HTERT RPE-1 (cell line): Measurements from ENCODE around the gene FAM20A.
"Not testable (repeated sequence)": the region's sequence is repeated elsewhere in the genome, so short reads cannot be mapped to it uniquely, and the experiment has no call there.

ENCODE experiments used
- in situ Hi-C: fragments of 300-500 bp; cut with MboI; formaldehyde crosslinking; loops from 4 replicates; pipeline ENCODE4 v1.14.3; 2020; ENCODE audit warnings: low sequenced_read_pairs

Gene FAM20A

DNA sequence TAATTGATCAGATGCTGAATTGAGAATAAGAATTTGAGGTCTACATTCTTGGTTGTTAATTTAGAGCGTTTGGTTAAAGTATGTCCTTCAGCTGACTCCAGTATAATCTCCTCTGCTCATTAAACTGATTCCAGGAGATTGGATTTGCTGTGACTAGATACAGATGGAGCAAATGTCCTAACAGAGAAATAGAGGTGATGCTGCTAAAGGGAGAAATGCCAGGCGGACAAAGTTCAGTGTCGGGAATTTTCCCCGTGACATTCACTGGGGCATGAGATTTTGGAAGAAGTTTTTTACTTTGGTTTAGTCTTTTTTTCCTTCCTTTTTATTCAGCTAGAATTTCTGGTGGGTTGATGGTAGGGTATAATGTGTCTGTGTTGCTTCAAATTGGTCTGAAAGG, 69.9 kb downstream of the FAM20A start:
- in situ Hi-C loops: no loop called here

DNA sequence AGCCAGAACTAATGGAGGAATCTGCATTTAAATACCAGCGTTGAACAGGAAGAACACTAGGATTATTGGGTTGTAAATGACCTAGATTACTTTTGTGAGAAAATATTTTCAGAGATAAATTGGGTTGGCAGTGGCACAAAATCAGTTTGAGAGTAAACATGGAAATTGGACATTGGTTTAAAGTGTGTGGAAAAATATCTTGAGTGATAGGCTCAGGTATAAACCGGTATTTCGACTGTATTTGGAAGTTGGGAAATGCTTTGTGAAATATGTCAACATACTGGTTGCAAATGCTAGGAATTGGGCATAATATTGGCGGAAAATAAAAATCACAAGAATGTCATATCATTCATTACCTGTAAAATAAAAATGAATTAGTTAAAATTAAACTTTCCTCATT, 73.9 kb downstream of the FAM20A start:
- in situ Hi-C loops: no loop called here

DNA sequence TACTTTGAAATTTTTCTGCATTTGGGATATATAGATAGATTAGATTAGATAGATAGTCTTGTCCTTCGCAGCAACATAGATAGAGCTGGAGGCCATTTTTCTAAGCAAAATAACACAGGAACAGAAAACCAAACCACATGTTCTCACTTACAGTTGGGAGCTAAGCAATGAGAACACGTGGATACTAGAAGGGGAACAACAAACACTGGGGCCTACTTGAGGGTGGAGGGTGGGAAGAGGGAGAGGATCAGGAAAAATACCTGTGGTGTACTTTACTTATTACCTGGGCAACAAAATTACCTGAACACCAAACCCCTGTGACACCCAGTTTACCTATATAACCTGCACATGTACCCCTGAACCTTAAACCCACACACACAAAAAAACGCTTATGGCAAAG, 74.6 kb downstream of the FAM20A start:
- in situ Hi-C loops: no loop called here

DNA sequence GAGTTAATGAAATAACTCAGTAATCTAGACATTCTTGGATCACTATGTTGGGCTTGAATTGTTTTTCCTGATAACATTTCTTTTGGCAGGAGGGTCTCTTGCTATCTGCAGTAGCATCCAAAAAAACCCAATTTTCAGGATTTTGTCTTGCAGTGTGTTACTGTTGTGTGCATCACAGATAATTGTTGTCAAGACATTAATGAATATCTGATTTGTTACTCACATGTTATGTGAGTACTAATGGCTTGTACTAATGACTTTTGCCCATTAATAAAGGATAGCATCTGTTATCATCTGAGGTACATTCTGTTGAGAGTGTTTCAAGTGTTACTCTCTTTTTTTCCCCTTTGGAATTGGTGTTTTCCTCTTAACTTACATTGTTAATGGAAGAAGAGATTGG, 78.9 kb downstream of the FAM20A start:
- in situ Hi-C loops: no loop called here

DNA sequence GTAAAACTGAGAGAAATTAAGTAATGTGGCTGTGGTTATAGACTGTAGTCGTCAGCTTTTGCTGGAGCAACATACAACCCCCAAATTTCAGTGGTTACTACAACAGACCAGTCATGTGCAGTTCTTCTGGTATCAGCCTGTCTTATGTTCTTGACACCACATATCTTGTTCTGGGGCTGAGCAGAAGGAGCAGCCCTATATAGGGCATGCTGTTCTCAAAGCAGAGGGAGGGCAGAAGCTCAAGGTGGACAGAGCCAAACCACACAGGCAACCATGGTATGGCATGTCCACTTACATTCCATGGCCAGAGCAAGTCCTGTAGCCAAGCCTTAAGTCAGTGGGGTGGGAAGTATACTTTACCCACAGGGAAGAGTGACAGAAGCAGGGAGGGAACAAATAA, 81.3 kb downstream of the FAM20A start:
- in situ Hi-C loops: no loop called here

DNA sequence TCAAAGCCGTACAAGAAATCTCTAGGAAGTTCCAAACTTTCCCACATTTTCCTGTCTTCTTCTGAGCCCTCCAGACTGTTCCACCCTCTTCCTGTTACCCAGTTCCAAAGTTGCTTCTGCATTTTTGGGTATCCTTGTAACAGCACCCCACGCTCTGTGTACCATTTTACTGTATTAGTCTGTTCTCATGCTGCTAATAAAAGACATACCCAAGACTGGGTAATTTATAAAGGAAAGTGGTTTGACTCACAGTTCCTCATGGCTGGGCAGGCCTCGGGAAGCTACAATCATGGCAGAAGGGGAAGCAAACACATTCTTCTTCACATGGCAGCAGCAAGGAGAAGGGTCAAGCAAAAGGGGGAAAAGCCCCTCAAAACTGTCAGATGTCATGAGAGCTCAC, 82.1 kb downstream of the FAM20A start:
- in situ Hi-C loops: not testable (repeated sequence)

DNA sequence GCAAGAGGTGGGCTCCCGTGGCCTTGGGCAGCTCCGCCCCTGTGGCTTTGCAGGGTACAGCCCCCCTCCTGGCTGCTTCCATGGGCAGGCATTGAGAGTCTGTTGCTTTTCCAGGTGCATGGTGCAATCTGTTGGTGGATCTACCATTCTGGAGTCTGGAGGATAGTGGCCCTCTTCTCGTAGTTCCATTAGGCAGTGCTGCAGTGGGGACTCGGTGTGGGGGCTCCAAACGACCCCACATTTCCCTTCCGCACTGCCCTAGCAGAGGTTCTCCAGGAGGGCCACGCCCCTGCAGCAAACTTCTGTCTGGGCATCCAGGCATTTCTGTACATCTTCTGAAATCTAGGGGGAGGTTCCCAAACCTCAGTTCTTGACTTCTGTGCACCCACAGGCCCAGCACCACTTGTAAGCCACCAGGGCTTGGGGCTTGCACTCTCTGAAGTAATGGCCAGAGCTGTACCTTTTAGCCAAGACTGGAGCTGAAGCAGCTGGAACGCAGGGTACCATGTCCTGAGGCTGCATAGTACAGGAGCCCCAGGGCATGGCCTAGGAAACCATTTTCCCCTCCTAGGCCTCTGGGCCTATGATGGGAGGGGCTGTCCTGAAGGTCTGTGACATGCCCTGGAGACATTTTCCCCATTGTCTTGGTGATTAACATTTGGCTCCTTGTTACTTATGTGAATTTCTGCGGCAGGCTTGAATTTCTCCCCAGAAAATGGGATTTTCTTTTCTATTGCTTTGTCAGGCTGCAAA, 82.9 kb downstream of the FAM20A start:
- in situ Hi-C loops: no loop called here

DNA sequence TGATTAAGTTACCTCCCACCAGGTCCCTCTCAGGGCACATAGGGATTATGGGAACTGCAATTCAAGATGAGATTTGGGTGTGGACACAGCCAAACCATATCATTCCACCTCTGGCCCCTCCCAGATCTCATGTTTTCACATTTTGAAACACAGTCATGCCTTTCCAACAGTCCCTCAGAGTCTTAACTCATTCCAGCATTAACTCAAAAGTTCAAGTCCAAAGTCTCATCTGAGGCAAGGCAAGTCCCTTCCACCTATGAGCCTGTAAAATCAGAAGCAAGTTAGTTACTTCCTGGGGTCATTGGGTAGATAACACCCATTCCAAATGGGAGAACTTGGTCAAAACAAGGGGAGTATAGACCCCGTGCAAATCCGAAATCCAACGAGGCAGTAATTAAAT, 83.6 kb downstream of the FAM20A start:
- in situ Hi-C loops: not testable (repeated sequence)

DNA sequence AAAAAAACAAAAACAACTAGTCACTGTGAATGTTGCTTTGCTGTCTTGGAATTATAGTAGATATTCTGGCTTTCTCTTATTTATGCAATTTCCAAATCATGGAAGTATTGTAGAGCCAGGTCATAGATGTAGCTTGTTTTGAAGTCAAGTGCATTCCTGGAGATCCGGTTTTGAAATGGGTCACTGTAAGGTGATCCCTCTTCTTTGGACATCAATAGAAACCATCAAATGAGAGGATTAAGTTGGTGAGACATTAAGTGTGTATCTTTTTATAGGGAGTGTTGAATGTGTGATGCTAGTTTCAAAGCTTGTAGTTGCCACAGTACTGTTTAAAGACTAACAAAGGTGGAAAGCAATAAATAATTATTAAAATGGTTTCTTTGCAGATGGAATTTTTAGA, 84.4 kb downstream of the FAM20A start:
- in situ Hi-C loops: no loop called here

DNA sequence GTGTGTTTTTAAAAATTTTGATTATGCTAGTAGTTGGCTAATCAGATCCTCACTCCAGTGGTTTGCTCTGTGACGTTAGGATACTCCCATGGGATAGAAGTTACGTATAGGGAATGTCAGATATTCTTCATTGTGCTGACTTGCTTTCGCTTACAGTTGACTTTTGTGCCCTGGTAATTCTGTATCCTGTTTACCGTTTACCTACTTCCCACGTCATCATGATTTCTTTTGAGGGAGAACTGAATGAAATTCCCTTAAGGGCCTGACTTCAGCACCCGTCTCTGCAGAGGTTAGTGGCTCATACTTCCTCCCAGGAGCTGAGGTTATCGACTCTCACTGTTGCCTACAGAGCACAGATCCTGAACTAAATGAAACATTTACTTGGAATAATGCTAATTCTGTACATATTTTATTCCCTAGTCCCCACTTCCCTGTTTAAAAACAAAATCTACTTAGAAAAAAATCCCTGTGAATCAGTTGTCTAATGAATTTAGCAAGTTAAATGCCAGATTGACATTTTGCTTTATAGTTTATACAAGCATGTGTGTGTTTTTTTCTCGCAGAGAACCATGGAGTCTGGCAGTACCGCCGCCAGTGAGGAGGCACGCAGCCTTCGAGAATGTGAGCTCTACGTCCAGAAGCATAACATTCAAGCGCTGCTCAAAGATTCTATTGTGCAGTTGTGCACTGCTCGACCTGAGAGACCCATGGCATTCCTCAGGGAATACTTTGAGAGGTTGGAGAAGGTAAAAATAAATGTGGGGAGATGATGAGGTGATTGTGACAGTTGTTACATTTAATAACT, 86.1 kb downstream of the FAM20A start:
- in situ Hi-C loops: no loop called here

DNA sequence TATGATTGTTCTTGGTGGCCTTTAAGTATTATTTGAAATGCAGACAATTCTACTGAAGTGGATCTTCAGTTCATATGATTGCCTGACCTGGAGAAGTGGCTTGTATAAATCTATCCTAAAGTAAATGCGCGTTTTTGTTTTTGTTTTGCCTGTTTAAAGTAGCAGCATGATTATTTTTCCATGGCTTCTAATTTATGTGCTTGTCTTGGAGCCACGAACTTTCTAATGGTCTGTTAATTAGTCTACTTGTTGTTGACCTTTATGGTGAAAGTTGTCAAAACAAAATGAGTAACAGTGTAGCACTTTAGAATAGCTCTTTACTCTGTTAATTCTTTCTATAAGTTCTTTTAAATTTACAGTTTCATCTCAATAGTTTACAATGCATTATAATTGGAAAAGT, 87.2 kb downstream of the FAM20A start:
- in situ Hi-C loops: no loop called here

DNA sequence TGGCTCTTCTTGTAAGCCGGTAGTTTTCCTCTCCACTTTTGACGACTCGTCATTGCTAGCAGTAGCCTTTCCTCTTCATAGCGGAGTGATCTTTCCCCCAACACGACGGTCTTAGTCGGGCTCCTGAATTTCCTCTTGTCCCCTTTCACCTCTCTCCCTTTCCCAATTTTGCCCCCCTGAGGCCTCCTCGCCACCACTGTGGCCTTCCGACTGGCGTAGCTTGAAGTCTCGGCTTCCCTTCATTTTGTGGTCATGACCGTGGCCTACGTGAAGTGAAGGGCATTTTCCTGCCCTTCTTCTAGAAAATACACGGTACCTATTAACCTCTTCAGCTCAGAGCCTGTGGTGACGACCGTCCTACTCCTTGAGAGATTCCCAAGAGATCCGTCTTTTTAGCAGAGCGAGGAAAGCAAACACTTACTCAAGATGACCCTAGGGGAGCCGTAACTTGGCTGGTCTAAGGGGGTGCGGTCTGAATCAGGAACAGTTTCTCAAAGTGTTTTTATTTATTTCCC, 88.2 kb downstream of the FAM20A start:
- in situ Hi-C loops: no loop called here

DNA sequence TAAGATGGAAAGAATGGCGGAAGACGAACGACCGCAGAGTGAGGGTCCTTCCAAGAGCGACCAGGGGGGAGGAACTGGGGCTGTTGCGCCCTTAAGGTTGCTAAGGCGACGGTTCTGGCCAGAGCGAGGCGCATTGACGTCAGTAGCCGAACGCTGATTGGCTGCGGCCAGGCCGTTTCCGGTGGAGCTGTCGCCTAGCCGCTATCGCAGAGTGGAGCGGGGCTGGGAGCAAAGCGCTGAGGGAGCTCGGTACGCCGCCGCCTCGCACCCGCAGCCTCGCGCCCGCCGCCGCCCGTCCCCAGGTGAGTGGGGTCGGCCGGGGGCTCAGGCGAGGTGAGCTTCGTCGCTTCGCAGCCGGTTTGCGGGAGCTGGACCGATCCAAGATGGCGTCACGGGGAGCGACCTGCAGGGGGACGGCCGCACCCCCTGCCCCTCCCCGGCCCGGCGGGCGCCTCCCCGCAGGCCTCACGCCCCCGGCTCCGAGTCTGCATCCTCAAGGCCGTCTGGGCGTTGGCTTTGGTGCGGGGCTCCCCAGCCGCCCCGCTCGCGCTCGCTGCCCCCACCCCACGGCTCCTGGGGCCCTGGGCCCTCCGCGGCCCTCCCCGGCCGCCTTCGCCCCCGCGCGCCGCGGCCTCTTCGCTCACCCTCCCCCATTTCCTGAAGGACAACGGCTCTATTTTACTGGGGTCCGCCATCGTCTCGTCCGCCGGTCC, 88.8 kb downstream of the FAM20A start, which contains the start of gene PRKAR1A:
Gene PRKAR1A (plus strand): TSS at position 184 of the 713 bp plus-strand sequence. CDS start 2,970 bp downstream, outside the sequence.
- in situ Hi-C loops: no loop called here

DNA sequence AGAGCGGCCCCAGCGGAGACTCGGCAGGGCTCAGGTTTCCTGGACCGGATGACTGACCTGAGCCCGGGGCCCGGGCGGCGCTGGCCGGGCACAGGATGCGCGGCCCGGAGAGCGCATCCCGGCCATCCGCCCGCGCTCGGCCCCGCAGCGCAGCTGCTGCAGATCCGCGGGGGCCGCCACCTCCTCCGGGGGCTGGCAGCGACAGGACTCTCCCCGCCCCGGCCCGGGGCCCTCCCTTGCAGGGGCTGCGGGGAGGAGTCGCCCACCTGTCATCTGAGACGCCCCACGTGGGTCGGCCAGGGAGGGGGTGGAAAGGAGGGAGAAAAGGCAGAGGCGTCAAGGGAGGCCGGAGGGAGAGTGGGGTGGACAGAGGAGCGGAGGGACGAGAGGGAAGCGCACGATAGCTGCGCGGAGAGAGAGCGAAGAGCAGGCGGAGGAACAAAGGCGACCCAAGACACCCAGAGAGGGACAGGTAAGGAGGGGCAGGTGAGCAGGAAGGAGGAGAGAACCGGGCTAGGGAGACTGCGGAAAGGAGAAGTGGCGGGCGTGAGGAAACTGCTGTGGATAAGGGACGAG, 89.4 kb downstream of the FAM20A start:
- in situ Hi-C loops: no loop called here

DNA sequence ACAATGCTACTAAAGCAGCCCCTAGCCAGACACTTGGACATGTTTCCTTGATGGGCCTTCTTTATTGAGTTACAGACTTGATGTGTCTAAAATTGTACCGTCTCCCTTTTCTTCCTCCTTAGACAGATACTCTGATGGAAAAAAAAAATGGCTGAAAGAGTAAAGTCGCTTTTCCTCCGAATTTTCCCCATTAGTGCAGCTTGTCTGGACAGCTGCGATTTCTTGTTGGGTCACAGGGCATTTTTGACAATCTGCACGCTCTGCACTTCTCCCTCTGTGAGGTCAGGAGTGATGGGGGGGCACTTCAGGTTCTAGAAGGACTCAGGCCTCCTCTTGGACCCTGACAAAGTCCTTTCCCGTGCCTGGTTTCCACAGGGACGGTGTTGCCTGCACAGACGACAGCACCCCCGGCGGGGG, 89.9 kb downstream of the FAM20A start:
- in situ Hi-C loops: no loop called here

DNA sequence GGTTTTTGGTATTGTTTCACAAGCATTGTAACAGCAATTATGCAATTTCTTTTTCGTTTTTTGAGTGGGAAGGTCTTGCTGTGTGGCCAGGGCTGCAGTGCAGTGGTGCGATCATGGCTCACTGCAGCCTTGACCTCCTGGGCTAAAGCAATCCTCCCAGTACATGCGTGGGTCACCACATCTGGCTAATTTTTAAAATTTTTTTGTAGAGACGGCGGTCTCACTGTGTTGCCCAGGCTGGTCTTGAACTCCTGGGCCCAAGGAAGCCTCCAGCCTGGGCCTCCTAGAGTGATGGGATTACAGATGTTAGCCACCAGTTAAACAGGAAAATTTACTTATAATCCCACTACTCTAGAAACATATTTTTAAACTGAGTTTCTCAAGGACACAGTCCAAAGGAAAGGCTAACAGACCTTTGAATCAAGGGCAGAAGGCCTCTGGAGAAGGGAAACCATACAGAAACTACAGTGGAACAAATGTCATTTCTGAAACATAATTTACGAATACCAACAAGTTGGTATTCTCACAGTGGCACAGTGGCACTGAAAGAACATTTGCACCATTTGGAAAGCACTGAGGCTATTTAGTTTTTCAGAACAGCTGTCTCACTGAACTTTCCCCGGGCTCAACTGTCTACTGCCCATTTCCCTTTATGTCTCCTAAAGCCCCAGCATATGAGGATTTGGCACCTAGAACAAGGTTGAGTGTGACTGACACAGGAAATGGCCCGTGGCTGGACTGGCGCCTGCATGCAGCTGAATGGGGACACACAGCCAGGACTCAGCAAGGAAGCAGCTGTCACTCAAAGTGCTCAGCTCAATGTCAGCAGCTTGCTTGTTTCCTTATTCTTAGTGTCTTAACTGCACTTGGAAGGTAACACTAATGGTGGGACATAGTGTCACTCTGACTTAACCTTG, 91.8 kb downstream of the FAM20A start:
- in situ Hi-C loops: no loop called here

DNA sequence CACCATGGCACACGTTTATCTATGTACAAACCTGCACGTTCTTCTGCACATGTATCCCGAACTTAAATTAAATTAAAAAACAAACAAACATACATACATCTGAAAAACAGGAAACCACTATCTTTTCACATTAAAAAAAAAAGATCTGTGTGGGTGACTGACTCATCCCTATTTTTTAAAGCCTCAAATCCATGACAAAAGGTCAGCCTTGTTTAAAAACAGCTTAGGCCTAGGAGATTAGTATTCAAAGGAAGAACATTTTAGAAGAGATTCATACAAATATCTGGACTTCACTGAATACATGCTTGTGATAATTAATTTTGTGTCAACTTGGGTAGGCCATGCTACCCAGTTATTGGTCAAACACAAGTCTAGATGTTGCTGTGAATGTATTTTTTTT, 93.6 kb downstream of the FAM20A start:
- in situ Hi-C loops: no loop called here

DNA sequence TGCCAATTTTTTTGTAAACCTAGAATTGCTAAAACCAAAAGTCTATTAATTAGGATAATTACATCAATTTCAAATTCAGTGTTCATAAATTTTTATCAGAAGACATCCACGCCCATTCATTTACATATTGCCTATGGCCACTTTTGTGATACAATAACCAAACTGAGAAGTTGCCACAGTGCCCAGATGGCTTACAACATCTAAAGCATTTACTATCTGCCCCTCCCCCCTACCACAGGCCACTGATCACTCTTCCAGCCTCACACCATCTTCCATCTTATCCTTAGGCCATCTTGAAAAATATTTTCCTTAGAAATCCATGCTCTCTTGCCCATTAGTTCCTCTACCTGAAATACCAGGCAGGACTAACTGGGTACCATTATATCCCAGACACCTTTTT, 95.2 kb downstream of the FAM20A start:
- in situ Hi-C loops: no loop called here

DNA sequence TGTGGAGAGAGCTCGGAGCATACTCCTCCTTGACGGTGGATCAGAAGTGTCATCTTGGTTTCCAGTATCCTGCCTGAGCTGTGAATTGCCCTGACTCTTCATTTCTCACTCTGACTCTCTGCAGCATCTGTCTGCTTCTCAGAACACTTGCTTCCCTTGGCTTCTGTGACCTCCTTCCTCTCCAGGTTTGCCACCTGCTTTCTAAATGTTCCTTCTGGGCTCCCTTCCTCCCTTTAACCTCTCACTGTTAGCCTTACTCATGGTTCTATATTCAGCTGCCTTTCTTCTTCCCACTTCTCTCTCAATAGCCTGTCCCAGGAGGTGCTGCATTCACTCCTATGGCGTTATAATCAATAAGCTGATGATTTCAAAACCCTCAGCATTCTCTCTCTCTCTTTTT, 100.1 kb downstream of the FAM20A start:
- in situ Hi-C loops: no loop called here

DNA sequence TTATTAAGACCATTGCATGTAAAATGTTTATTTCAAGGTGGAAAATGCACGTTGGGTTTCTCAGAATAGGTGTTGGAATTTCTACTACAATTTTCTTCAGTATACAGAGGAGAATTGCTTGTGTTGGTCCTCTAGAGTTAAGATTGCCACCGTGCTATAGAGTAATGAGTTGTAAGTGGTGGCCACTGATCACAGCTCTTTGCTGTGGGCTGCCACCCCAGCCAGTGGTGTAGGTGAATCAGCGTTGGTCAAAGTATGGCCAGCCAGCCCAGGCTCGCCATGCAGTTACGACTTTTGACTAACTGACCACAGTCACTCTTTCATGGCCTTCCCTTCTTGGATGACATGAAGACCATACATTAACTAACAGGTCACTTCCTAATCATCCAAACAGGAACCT, 101.6 kb downstream of the FAM20A start:
- in situ Hi-C loops: no loop called here
